ENCODE results near the gene SOX8.
"Not testable (repeated sequence)": the region's sequence is repeated elsewhere in the genome, so short reads cannot be mapped to it uniquely, and the experiment has no call there.

SOX8 gene

GRCh38 chr16:981695-982144 lies at the start of gene SOX8:
TSS of gene SOX8 (plus strand) at chr16:981770. CDS start at chr16:981923, 153 bp downstream.
- DNase-seq (ENCODE audit: low spot score) = no peak

GRCh38 chr16:932831-933330 lies 48.7 kb upstream of the SOX8 start:
- DNase-seq (ENCODE audit: low spot score) = no peak

GRCh38 chr16:933581-933980 lies 48.0 kb upstream of the SOX8 start:
- DNase-seq (ENCODE audit: low spot score) = no peak

- DNase-seq (ENCODE audit: low spot score) = no peak
Measured at GRCh38 chr16:934178-934577, 47.4 kb upstream of the SOX8 start.

- DNase-seq (ENCODE audit: low spot score) = no peak
Measured at GRCh38 chr16:935684-936083, 45.9 kb upstream of the SOX8 start.

GRCh38 chr16:937311-937710 lies 44.3 kb upstream of the SOX8 start:
- DNase-seq (ENCODE audit: low spot score) = no peak

- no peak for DNase-seq (ENCODE audit: low spot score)
Measured at GRCh38 chr16:937723-938122, 43.8 kb upstream of the SOX8 start.

- no peak for DNase-seq (ENCODE audit: low spot score)
Measured at GRCh38 chr16:938136-938535, 43.4 kb upstream of the SOX8 start.

- DNase-seq (ENCODE audit: low spot score) = no peak
Measured at GRCh38 chr16:938752-939151, 42.8 kb upstream of the SOX8 start.

GRCh38 chr16:939311-939710 lies 42.3 kb upstream of the SOX8 start:
- no peak for DNase-seq (ENCODE audit: low spot score)

GRCh38 chr16:939941-940340 lies 41.6 kb upstream of the SOX8 start:
- no peak for DNase-seq (ENCODE audit: low spot score)

- DNase-seq (ENCODE audit: low spot score) = no peak
Measured at GRCh38 chr16:942436-943060, 39.0 kb upstream of the SOX8 start.

GRCh38 chr16:943971-944370 lies 37.6 kb upstream of the SOX8 start:
- no peak for DNase-seq (ENCODE audit: low spot score)

- no peak for DNase-seq (ENCODE audit: low spot score)
Measured at GRCh38 chr16:945271-946047, 36.1 kb upstream of the SOX8 start.

- DNase-seq (ENCODE audit: low spot score) = peak; percentile 8
Measured at GRCh38 chr16:946048-946395, 35.5 kb upstream of the SOX8 start.

- DNase-seq (ENCODE audit: low spot score) = no peak
Measured at GRCh38 chr16:947255-947921, 34.2 kb upstream of the SOX8 start.

GRCh38 chr16:947922-948303 lies 33.7 kb upstream of the SOX8 start:
- not testable (repeated sequence) for DNase-seq (ENCODE audit: low spot score)

- not testable (repeated sequence) for DNase-seq (ENCODE audit: low spot score)
Measured at GRCh38 chr16:948767-949166, 32.8 kb upstream of the SOX8 start.

- not testable (repeated sequence) for DNase-seq (ENCODE audit: low spot score)
Measured at GRCh38 chr16:950733-951573, 30.6 kb upstream of the SOX8 start.

GRCh38 chr16:951660-952301 lies 29.8 kb upstream of the SOX8 start:
- DNase-seq (ENCODE audit: low spot score) = no peak

GRCh38 chr16:952321-952720 lies 29.2 kb upstream of the SOX8 start:
- no peak for DNase-seq (ENCODE audit: low spot score)

GRCh38 chr16:953818-954217 lies 27.8 kb upstream of the SOX8 start:
- DNase-seq (ENCODE audit: low spot score) = not testable (repeated sequence)

All from kidney tubule cell (primary cell).